AML-193 (cell line): ENCODE data around the gene FTO.

Experiments
- DNase-seq, 2 experiments: peaks; one replicate each; lab custom pipeline; 2025; lab: John Stamatoyannopoulos, UW

FTO gene

GRCh38 chr16:54159490-54160080, 455.6 kb downstream of the FTO start:
- DNase-seq, result no peak

GRCh38 chr16:54160252-54160860, 456.4 kb downstream of the FTO start:
- no peak for DNase-seq

- DNase-seq, result no peak
Observed at GRCh38 chr16:54160939-54161897, 457.3 kb downstream of the FTO start.

- DNase-seq, result no peak
Observed at GRCh38 chr16:54163197-54163843, 459.4 kb downstream of the FTO start.

GRCh38 chr16:54164789-54165173, 460.8 kb downstream of the FTO start:
- no peak for DNase-seq

GRCh38 chr16:54165174-54165911, 461.4 kb downstream of the FTO start:
- no peak for DNase-seq

GRCh38 chr16:54165912-54166865, 462.2 kb downstream of the FTO start:
- DNase-seq, result no peak

GRCh38 chr16:54169112-54169511, 465.2 kb downstream of the FTO start:
- DNase-seq, result no peak

- DNase-seq, result no peak
Observed at GRCh38 chr16:54171626-54172537, 467.9 kb downstream of the FTO start.

- DNase-seq, result no peak
Observed at GRCh38 chr16:54173490-54173889, 469.5 kb downstream of the FTO start.

- DNase-seq, result no peak
Observed at GRCh38 chr16:54174201-54174600, 470.2 kb downstream of the FTO start.

GRCh38 chr16:54174750-54175149, 470.8 kb downstream of the FTO start:
- no peak for DNase-seq

GRCh38 chr16:54175169-54175551, 471.2 kb downstream of the FTO start:
- DNase-seq, result no peak

- no peak for DNase-seq
Observed at GRCh38 chr16:54175552-54176375, 471.8 kb downstream of the FTO start.

GRCh38 chr16:54176376-54176901, 472.5 kb downstream of the FTO start:
- no peak for DNase-seq

GRCh38 chr16:54177052-54177861, 473.3 kb downstream of the FTO start:
- no peak for DNase-seq

- no peak for DNase-seq
Observed at GRCh38 chr16:54177862-54178477, 474.0 kb downstream of the FTO start.
